Measurements from ENCODE around the gene RNF145.

GRCh38 chr5:159132429-159133040 is 76.8 kb downstream of the RNF145 start:
- TF ChIP-seq CTCF (IDR thresholded peaks at IDR 0.05) = no peak
- no peak for TF ChIP-seq EZH2 (IDR thresholded peaks at IDR 0.05; ENCODE audit: borderline replicate concordance, insufficient read depth, low read depth, low read length, poor library complexity, severe bottlenecking)
